K562 (cell line): ENCODE results near the gene THSD8. TPM values are rescaled to one million over a fixed set of nuclear protein-coding genes. Genes with fewer than 3 reads are reported as not detected.

Source experiments
- ARID3A ChIP-seq: IDR thresholded peaks from 2 replicates; pipeline ENCODE4 v1.6.1; 2012; ENCODE audit warnings: low read depth, low read length, improper control_type of control experiment, borderline replicate concordance
- BRD9 ChIP-seq: fragments of 450-650 bp; IDR thresholded peaks from 2 replicates; pipeline ENCODE4 v1.6.1; 2018; ENCODE audit warnings: low read depth; ENCODE audit not compliant: partially characterized antibody
- CBFA2T2 ChIP-seq: fragments of 450-650 bp; conservative IDR thresholded peaks from 2 replicates; pipeline ENCODE4 v1.6.1; 2017; ENCODE audit warnings: mild to moderate bottlenecking
- CBX8 ChIP-seq: fragments of 200-600 bp; sonication (generic); IDR thresholded peaks from 2 replicates; pipeline ENCODE4 v1.6.1; 2012; ENCODE audit warnings: borderline replicate concordance, mixed run types, low read depth, mild to moderate bottlenecking, moderate library complexity, mixed read lengths, low read length, control low read depth, inconsistent platforms; ENCODE audit not compliant: poor library complexity, severe bottlenecking; ENCODE audit errors: extremely low read depth
- CREBBP ChIP-seq: IDR thresholded peaks from one replicate; pipeline ENCODE4 v1.6.1; 2012; ENCODE audit warnings: low read depth, mild to moderate bottlenecking, control low read depth, inconsistent platforms, low read length
- E2F3 ChIP-seq: fragments of 250-450 bp; sonication (Bioruptor Pico); IDR thresholded peaks from 2 replicates; pipeline ENCODE4 v1.4.0; 2020; ENCODE audit warnings: mild to moderate bottlenecking
- ELF1 ChIP-seq: fragments of 200-800 bp; sonication (Bioruptor generic); IDR thresholded peaks from 2 replicates; pipeline ENCODE4 v1.6.1; 2016; ENCODE audit warnings: missing genetic modification characterization, missing compliant biosample characterization
- FOXA3 ChIP-seq, 2 experiments: fragments of 450-650 bp in 1 of 2; sonication (generic) in 1 of 2; formaldehyde crosslinking; IDR thresholded peaks in 1 of 2; conservative IDR thresholded peaks in 1 of 2; 2 replicates each; pipeline versions ENCODE4 v1.4.0 to v1.8.0; 2020 to 2022; ENCODE audit warnings: mild to moderate bottlenecking in 2 of 2, missing genetic modification reagents in 1 of 2
- L3MBTL2 ChIP-seq: fragments of 450-650 bp; IDR thresholded peaks from 2 replicates; pipeline ENCODE4 v1.6.1; 2016; ENCODE audit warnings: mild to moderate bottlenecking, moderate library complexity
- MCM2 ChIP-seq: fragments of 450-650 bp; IDR thresholded peaks from 2 replicates; pipeline ENCODE4 v1.6.1; 2017; ENCODE audit warnings: low read depth, mild to moderate bottlenecking
- NONO ChIP-seq, 2 experiments: fragments of 200-400 bp in 1 of 2; fragments of 450-650 bp in 1 of 2; formaldehyde crosslinking in 1 of 2; IDR thresholded peaks; 2 replicates each; pipeline ENCODE4 v1.6.1; 2017; ENCODE audit warnings: low read depth in 2 of 2, mild to moderate bottlenecking in 2 of 2, moderate library complexity in 2 of 2, low read length in 1 of 2
- PATZ1 ChIP-seq: fragments of 250-450 bp; sonication (Bioruptor Pico); IDR thresholded peaks from 2 replicates; pipeline ENCODE4 v1.5.0; 2020; ENCODE audit warnings: mild to moderate bottlenecking, borderline replicate concordance
- POU5F1 ChIP-seq: fragments of 150-350 bp; IDR thresholded peaks from 2 replicates; pipeline ENCODE4 v1.6.1; 2014; ENCODE audit warnings: borderline replicate concordance, low read length, low read depth, mild to moderate bottlenecking; ENCODE audit not compliant: partially characterized antibody
- PURB ChIP-seq: sonication (generic); formaldehyde crosslinking; IDR thresholded peaks from 2 replicates; pipeline ENCODE4 v1.9.0; 2021; ENCODE audit warnings: low read depth, mild to moderate bottlenecking, missing genetic modification reagents
- RBBP5 ChIP-seq: fragments of 200-600 bp; sonication (generic); IDR thresholded peaks from 2 replicates; pipeline ENCODE4 v1.6.1; 2012; ENCODE audit warnings: borderline replicate concordance, mild to moderate bottlenecking, low read length, control low read depth, inconsistent platforms; ENCODE audit not compliant: insufficient read depth, poor library complexity, severe bottlenecking
- RNF219 ChIP-seq: fragments of 250-450 bp; sonication (Bioruptor Pico); IDR thresholded peaks from 2 replicates; pipeline ENCODE4 v1.5.0; 2022; ENCODE audit warnings: mild to moderate bottlenecking
- SRSF9 ChIP-seq: fragments of 200-400 bp; formaldehyde crosslinking; IDR thresholded peaks from 2 replicates; pipeline ENCODE4 v1.6.1; 2017; ENCODE audit warnings: low read depth, low read length, borderline replicate concordance
- TOE1 ChIP-seq, 2 experiments: fragments of 450-650 bp in 1 of 2; sonication (generic) in 1 of 2; formaldehyde crosslinking in 1 of 2; IDR thresholded peaks; 2 replicates each; pipeline versions ENCODE4 v1.7.1 to v1.8.0; 2016 to 2022; ENCODE audit warnings: borderline replicate concordance in 2 of 2, mild to moderate bottlenecking in 2 of 2, antibody characterized with exemption in 1 of 2, inconsistent platforms in 1 of 2, low read depth in 1 of 2, missing genetic modification reagents in 1 of 2, moderate library complexity in 1 of 2
- ZNF197 ChIP-seq: fragments of 200-800 bp; sonication (Bioruptor generic); IDR thresholded peaks from 2 replicates; pipeline ENCODE4 v1.6.1; 2016; ENCODE audit warnings: low read depth, missing genetic modification characterization, missing compliant biosample characterization
- ZNF212 ChIP-seq: fragments of 450-650 bp; formaldehyde crosslinking; IDR thresholded peaks from 2 replicates; pipeline ENCODE4 v1.4.0; 2020; ENCODE audit warnings: mild to moderate bottlenecking
- polyA plus RNA-seq, 8 experiments: library from polyadenylated mRNA; depleted of rRNA in 4 of 8; stranded (reverse) in 5 of 8; unstranded in 3 of 8; fragments of >200 nt; fragmentation: Nextera tagmentation in 2 of 8; fragmentation: Illumina TruSeq in 1 of 8; extraction: Ambion mirVana in 2 of 8; extraction: Trizol in 1 of 8; gene quantifications; 2 replicates each; pipeline versions ENCODE4 v1.2.1 to v1.2.3, GENCODE V29; 2011 to 2014; ENCODE audit warnings: inconsistent platforms in 1 of 8, missing spikeins in 1 of 8
- total RNA-seq, 7 experiments: library from RNA; depleted of rRNA in 6 of 7; stranded (reverse); fragments of >200 nt in 6 of 7; fragmentation: Illumina TruSeq in 2 of 7; extraction: Trizol in 2 of 7; gene quantifications; 2 replicates each; pipeline versions ENCODE4 v1.2.1 to v1.2.3, GENCODE V29; 2011 to 2021; ENCODE audit warnings: low replicate concordance in 1 of 7

Gene THSD8
- total and polyA plus RNA-seq, 9 of the 15 experiments (the other 6 are each of a cell fraction or from before 2014, with no cell fraction given): 8.4 to 42.4 (median 19.9) TPM; not detected in 2

- no peak for TF ChIP-seq RNF219 (CRISPR knock-in tag)
- TF ChIP-seq L3MBTL2: peak; percentile 99
- peak; percentile 84 for TF ChIP-seq POU5F1
- no peak for TF ChIP-seq CBFA2T2
- TF ChIP-seq RBBP5: peak; percentile 30
- no peak for TF ChIP-seq BRD9
- no peak for TF ChIP-seq MCM2
- no peak for TF ChIP-seq NONO (IDR thresholded peaks at IDR 0.05; ENCODE audit: low read depth in 2 of 2, low read length in 1 of 2)
- TF ChIP-seq SRSF9: no peak
- TF ChIP-seq CBX8: no peak
- peak in 1 of 2 experiments; percentile 34; a peak in 1 of 4 replicates for TF ChIP-seq FOXA3 (CRISPR knock-in tag; conservative IDR thresholded peaks at IDR 0.05 in 1 of 2, IDR thresholded peaks at IDR 0.05 in 1 of 2)
- 0 out of 2 replicates have a peak, but pooled peaks have one; percentile 73 for TF ChIP-seq E2F3 (CRISPR knock-in tag)
- TF ChIP-seq ZNF197 (CRISPR knock-in tag): no peak
- peak; percentile 34 for TF ChIP-seq ELF1
- no peak for TF ChIP-seq CREBBP
- no peak for TF ChIP-seq ARID3A
- no peak for TF ChIP-seq PURB (CRISPR knock-in tag)
- TF ChIP-seq PATZ1 (CRISPR knock-in tag): no peak
- TF ChIP-seq ZNF212 (CRISPR knock-in tag): no peak
- no peak; the same call in 1 of the 2 replicates for TF ChIP-seq TOE1 (IDR thresholded peaks at IDR 0.05; ENCODE audit: borderline replicate concordance)
- TF ChIP-seq TOE1 (CRISPR knock-in tag; IDR thresholded peaks at IDR 0.05; ENCODE audit: borderline replicate concordance, low read depth): no peak
Measured at GRCh38 chr19:12806242-12807081, 4.6 kb downstream of the THSD8 start, which contains the start of gene RNASEH2A (continued).
